ENCODE measurements around the gene DYNLRB1. TPM values are rescaled to one million over a fixed set of nuclear protein-coding genes. Genes with fewer than 3 reads are reported as not detected.
A peak's percentile ranks its signal among the peaks of the same experiment; 100 is the strongest.

Gene DYNLRB1
- total RNA-seq, 1 experiment from 2014 or later: 142 TPM

DNA sequence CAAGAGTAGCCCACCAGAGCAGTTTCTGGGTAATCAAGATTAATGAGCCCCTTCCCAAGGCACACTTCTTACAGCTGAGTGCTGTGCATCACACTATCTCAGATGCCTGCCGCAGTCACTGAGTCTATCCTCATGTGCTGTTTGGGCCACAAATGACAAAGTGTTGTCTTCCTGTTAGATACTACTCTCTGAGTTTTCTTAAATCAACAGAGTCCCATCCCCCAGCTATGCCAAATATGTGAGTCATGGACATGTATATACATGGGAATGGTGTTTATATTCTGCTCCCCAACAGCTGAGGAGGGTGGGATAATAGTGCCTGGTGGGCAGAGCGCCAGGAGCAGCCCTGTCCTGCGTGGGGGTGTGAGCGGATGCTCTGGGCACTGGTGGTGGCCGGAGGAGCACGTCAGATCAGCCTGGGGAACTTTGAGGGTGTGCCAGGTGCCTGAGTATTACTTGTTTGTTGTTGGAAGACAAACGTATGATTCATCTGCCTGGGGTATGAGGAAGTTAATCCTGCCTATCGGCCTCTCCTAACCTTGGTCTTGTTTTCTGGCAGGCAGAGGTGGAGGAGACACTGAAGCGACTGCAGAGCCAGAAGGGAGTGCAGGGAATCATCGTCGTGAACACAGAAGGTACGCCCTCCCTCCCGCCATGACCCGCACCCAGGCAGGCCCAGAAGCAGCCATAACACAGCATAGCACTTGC lies 9.6 kb downstream of the DYNLRB1 start:
- Histone ChIP-seq H3K36me3 (ENCODE audit: insufficient read depth, low read length, poor library complexity, severe bottlenecking) (peaks cover 37% of the 10 kb centered on the region), H3K4me1 (ENCODE audit: insufficient read depth, low read length, poor library complexity, severe bottlenecking) (no peaks in the 10 kb centered on the region), H3K4me3 (ENCODE audit: low read depth, low read length, poor library complexity, severe bottlenecking) (no peak overlapping the region), H3K9me3 (ENCODE audit: low read depth, low read length, poor library complexity, severe bottlenecking) (no peaks in the 10 kb centered on the region), H3K27ac (ENCODE audit: low read depth, low read length, poor library complexity, severe bottlenecking) (no peak overlapping the region), H3K27me3 (replicated peaks; ENCODE audit: insufficient read depth, low read depth, low read length, poor library complexity) (no peaks in the 10 kb centered on the region)
- POLR2A ChIA-PET (ENCODE audit: low non-redundant PET): no interaction called here
- DNase-seq (ENCODE audit: low spot score): peak; percentile 10
- intact Hi-C loops (cut with micrococcal nuclease; ENCODE audit: unreplicated experiment): no loop called here
- CTCF ChIA-PET: no interaction called here
- TF ChIP-seq, protein P1, sequence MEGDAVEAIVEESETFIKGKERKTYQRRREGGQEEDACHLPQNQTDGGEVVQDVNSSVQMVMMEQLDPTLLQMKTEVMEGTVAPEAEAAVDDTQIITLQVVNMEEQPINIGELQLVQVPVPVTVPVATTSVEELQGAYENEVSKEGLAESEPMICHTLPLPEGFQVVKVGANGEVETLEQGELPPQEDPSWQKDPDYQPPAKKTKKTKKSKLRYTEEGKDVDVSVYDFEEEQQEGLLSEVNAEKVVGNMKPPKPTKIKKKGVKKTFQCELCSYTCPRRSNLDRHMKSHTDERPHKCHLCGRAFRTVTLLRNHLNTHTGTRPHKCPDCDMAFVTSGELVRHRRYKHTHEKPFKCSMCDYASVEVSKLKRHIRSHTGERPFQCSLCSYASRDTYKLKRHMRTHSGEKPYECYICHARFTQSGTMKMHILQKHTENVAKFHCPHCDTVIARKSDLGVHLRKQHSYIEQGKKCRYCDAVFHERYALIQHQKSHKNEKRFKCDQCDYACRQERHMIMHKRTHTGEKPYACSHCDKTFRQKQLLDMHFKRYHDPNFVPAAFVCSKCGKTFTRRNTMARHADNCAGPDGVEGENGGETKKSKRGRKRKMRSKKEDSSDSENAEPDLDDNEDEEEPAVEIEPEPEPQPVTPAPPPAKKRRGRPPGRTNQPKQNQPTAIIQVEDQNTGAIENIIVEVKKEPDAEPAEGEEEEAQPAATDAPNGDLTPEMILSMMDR (conservative IDR thresholded peaks at IDR 0.05; ENCODE audit: low read depth, low read length): no peak
- TF ChIP-seq EZH2 (IDR thresholded peaks at IDR 0.05; ENCODE audit: borderline replicate concordance, low read depth, low read length, poor library complexity, severe bottlenecking): no peak
- no TSS peak for BruUV-seq (replicated peaks)

DNA sequence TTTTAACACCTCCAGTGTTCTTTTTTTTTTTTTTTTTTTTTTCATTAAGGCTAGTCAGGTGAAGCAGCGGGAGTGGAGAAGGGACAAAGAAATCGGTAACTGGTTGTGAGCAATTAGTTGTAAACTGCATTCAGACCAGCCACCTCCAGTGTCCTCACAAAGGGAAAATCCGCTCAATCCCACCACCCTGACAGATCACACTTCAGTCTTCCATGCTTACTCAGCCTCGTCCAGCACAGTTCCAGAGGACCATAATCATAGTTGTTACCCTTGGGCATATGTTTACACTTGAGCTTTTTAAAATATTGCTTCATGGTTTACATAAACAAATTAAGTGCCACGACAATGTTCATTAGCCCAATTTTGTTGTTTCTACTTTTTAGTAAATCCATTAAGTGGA lies 10.2 kb downstream of the DYNLRB1 start:
- intact Hi-C loops (cut with micrococcal nuclease; ENCODE audit: unreplicated experiment): no loop called here
- no peak overlapping the region for H3K27ac ChIP-seq (ENCODE audit: low read depth, low read length, poor library complexity, severe bottlenecking)
- no TSS peak for BruUV-seq (replicated peaks)
- no peaks in the 10 kb centered on the region for H3K27me3 ChIP-seq (replicated peaks; ENCODE audit: insufficient read depth, low read depth, low read length, poor library complexity)
- H3K4me1 ChIP-seq (ENCODE audit: insufficient read depth, low read length, poor library complexity, severe bottlenecking): no peaks in the 10 kb centered on the region
- no peaks in the 10 kb centered on the region for H3K9me3 ChIP-seq (ENCODE audit: low read depth, low read length, poor library complexity, severe bottlenecking)
- no peak for DNase-seq (ENCODE audit: low spot score)
- no peak overlapping the region for H3K4me3 ChIP-seq (ENCODE audit: low read depth, low read length, poor library complexity, severe bottlenecking)
- CTCF ChIA-PET: no interaction called here
- peaks cover 37% of the 10 kb centered on the region for H3K36me3 ChIP-seq (ENCODE audit: insufficient read depth, low read length, poor library complexity, severe bottlenecking)
- TF ChIP-seq, protein P1 (conservative IDR thresholded peaks at IDR 0.05; ENCODE audit: low read depth, low read length): no peak
- TF ChIP-seq EZH2 (IDR thresholded peaks at IDR 0.05; ENCODE audit: borderline replicate concordance, low read depth, low read length, poor library complexity, severe bottlenecking): no peak
- POLR2A ChIA-PET (ENCODE audit: low non-redundant PET): no interaction called here

DNA sequence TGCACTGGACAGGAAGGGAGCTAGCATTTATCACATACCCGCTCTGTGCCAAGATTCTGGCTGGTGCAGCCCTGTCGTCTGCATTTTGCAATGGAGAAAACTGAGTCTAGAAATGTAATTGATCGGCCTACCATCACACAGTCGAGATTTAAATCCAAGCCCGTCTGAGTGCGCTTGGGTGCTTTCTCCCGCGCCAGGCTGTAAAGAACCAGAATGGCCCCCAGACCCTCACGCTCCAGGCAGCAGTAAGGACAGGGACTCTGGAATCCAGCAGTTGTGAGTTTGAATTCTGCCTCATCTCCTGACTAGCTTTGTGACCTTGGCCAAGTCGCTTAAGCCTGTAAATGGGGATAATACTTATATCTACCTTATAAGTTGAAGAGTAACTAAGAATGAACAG lies 10.8 kb downstream of the DYNLRB1 start:
- BruUV-seq (replicated peaks): no TSS peak
- H3K36me3 ChIP-seq (ENCODE audit: insufficient read depth, low read length, poor library complexity, severe bottlenecking): peaks cover 37% of the 10 kb centered on the region
- intact Hi-C loops (cut with micrococcal nuclease; ENCODE audit: unreplicated experiment): no loop called here
- H3K9me3 ChIP-seq (ENCODE audit: low read depth, low read length, poor library complexity, severe bottlenecking): no peaks in the 10 kb centered on the region
- CTCF ChIA-PET: no interaction called here
- no peaks in the 10 kb centered on the region for H3K4me1 ChIP-seq (ENCODE audit: insufficient read depth, low read length, poor library complexity, severe bottlenecking)
- no peak overlapping the region for H3K27ac ChIP-seq (ENCODE audit: low read depth, low read length, poor library complexity, severe bottlenecking)
- no peaks in the 10 kb centered on the region for H3K27me3 ChIP-seq (replicated peaks; ENCODE audit: insufficient read depth, low read depth, low read length, poor library complexity)
- H3K4me3 ChIP-seq (ENCODE audit: low read depth, low read length, poor library complexity, severe bottlenecking): no peak overlapping the region
- TF ChIP-seq EZH2 (IDR thresholded peaks at IDR 0.05; ENCODE audit: borderline replicate concordance, low read depth, low read length, poor library complexity, severe bottlenecking): no peak
- TF ChIP-seq, protein P1 (conservative IDR thresholded peaks at IDR 0.05; ENCODE audit: low read depth, low read length): no peak
- POLR2A ChIA-PET (ENCODE audit: low non-redundant PET): no interaction called here
- no peak for DNase-seq (ENCODE audit: low spot score)

All from A673 (cell line).